HepG2 (cell line): ENCODE measurements around the gene RNFT2. TPM values are rescaled to one million over a fixed set of nuclear protein-coding genes. Genes with fewer than 3 reads are reported as not detected.

Experiments
- ASH2L ChIP-seq: fragments of 300-600, 200-600 bp; sonication (generic); IDR thresholded peaks from 2 replicates; pipeline ENCODE4 v1.7.0; 2017; ENCODE audit warnings: low read depth, mild to moderate bottlenecking, moderate library complexity, mixed read lengths, low read length; ENCODE audit not compliant: insufficient read length
- CHCHD3 ChIP-seq: sonication (generic); formaldehyde crosslinking; IDR thresholded peaks from 2 replicates; pipeline ENCODE4 v1.8.0; 2022; ENCODE audit warnings: mild to moderate bottlenecking, missing genetic modification reagents, moderate library complexity
- MTF1 ChIP-seq: sonication (generic); formaldehyde crosslinking; IDR thresholded peaks from 2 replicates; pipeline ENCODE4 v1.5.0; 2020; ENCODE audit warnings: missing genetic modification reagents
- MTF2 ChIP-seq: sonication (generic); formaldehyde crosslinking; IDR thresholded peaks from 2 replicates; pipeline ENCODE4 v1.5.0; 2020; ENCODE audit warnings: missing genetic modification reagents, borderline replicate concordance
- NCOR1 ChIP-seq: fragments of 200-600 bp; sonication (generic); IDR thresholded peaks from 2 replicates; pipeline ENCODE4 v1.7.0; 2017; ENCODE audit warnings: antibody characterized with exemption, low read length, borderline replicate concordance
- NFE2 ChIP-seq: sonication (generic); formaldehyde crosslinking; IDR thresholded peaks from 2 replicates; pipeline ENCODE4 v1.4.0; 2020; ENCODE audit warnings: missing genetic modification reagents
- NR1H2 ChIP-seq: sonication (generic); formaldehyde crosslinking; IDR thresholded peaks from 2 replicates; pipeline ENCODE4 v1.8.1; 2022; ENCODE audit warnings: low read depth, missing genetic modification reagents, borderline replicate concordance
- PTBP1 ChIP-seq: fragments of 200-400 bp; formaldehyde crosslinking; IDR thresholded peaks from 2 replicates; pipeline ENCODE4 v1.6.1; 2018; ENCODE audit warnings: low read length, low read depth; ENCODE audit not compliant: poor library complexity, severe bottlenecking
- RARA ChIP-seq: IDR thresholded peaks from 2 replicates; pipeline ENCODE4 v1.6.1; 2016; ENCODE audit warnings: missing genetic modification reagents, missing compliant biosample characterization
- RCOR2 ChIP-seq: IDR thresholded peaks from 2 replicates; pipeline ENCODE4 v1.6.1; 2016; ENCODE audit warnings: missing biosample characterization, missing genetic modification reagents
- SRSF9 ChIP-seq: fragments of 200-400 bp; formaldehyde crosslinking; IDR thresholded peaks from 2 replicates; pipeline ENCODE4 v1.6.1; 2018; ENCODE audit warnings: borderline replicate concordance, mild to moderate bottlenecking, low read depth, low read length; ENCODE audit not compliant: insufficient read depth, poor library complexity, severe bottlenecking
- ZNF205 ChIP-seq: IDR thresholded peaks from 2 replicates; pipeline ENCODE4 v1.6.1; 2018; ENCODE audit warnings: missing biosample characterization, missing genetic modification reagents
- ZNF496 ChIP-seq: sonication (generic); formaldehyde crosslinking; IDR thresholded peaks from 2 replicates; pipeline ENCODE4 v1.8.1; 2023; ENCODE audit warnings: mild to moderate bottlenecking, moderate library complexity, missing genetic modification reagents; ENCODE audit not compliant: insufficient replicate concordance
- ZNF720 ChIP-seq: sonication (generic); formaldehyde crosslinking; IDR thresholded peaks from 2 replicates; pipeline ENCODE4 v1.4.0; 2020; ENCODE audit warnings: missing genetic modification reagents
- ZNF749 ChIP-seq: sonication (generic); formaldehyde crosslinking; IDR thresholded peaks from 2 replicates; pipeline ENCODE4 v1.8.0; 2022; ENCODE audit warnings: mild to moderate bottlenecking, missing genetic modification reagents, moderate library complexity, borderline replicate concordance
- polyA plus RNA-seq, 8 experiments: library from polyadenylated mRNA; depleted of rRNA in 3 of 8; stranded (reverse) in 7 of 8; unstranded in 1 of 8; fragments of >200 nt; fragmentation: Illumina TruSeq in 4 of 8; extraction: Trizol in 4 of 8; gene quantifications; 2 replicates each; pipeline versions ENCODE4 v1.2.1 to v1.2.3, GENCODE V29; 2011 to 2016; ENCODE audit warnings: low read depth in 4 of 8, missing spikeins in 1 of 8, mixed read lengths in 1 of 8; ENCODE audit not compliant: insufficient read depth in 1 of 8
- total RNA-seq, 5 experiments: library from RNA; depleted of rRNA; stranded (reverse); fragments of >200 nt; fragmentation: Illumina TruSeq; extraction: Trizol; gene quantifications; 2 replicates each; pipeline ENCODE4 v1.2.3, GENCODE V29; 2016; ENCODE audit warnings: low read depth in 1 of 5

Gene RNFT2
- total and polyA plus RNA-seq, 2 of the 13 experiments (the other 11 are each of a cell fraction or from before 2014, with no cell fraction given) = 3.3 to 8.3 TPM

DNA sequence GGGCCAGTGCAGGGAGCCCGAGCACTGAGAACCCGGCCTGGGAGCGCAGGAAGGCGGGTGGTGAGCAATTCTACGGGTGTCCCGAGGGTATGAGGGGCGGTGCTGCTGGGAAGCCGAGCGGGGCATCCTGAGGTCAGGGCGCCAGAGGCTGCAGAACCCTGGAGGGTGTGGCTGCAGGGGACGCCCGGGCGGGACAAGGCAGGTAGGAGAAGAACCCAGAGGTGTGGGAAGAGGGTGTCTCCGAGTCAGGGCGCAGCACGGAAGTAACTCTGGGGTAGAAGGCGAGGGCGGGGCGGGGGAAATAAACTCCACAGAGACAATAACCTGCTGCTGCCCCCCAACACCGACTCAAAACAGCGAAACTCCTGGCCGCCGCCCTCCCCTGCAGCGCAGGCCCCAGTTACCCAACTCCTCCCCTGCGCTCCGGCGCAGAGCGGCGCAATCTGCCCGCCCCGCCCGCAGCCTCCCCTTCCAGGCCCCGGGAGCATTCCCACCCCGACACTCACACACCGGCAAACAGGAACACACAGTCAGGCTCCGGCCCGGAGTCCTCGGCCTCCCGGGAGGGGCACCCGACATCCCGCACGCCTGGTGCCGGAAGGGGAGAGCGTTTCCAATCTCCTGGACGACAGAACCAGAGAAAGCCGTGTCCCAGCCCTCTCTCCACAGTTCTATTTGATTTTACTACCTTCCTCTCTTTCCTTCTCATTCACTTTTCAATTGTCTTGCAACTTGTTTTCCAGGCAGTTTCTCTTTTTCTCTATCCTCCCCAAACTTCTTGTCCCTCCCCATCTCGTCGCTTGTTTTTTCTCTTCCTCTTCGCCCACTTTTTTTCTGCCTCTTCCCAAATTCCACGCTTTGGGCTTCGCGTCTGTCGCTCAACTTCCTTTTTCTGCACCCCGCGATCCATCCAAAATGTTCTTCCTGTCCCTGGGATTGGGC is 140.7 kb downstream of the RNFT2 start (continued):
- TF ChIP-seq CHCHD3 (CRISPR knock-in tag) (no peak), MTF1 (CRISPR knock-in tag) (no peak), ASH2L (no peak), MTF2 (CRISPR knock-in tag) (0 out of 2 replicates have a peak, but pooled peaks have one; percentile 27), RCOR2 (CRISPR knock-in tag) (no peak), NR1H2 (no peak), ZNF496 (CRISPR knock-in tag) (no peak), ZNF749 (CRISPR knock-in tag) (no peak), NCOR1 (no peak), NFE2 (no peak), SRSF9 (no peak), RARA (CRISPR knock-in tag) (no peak), ZNF205 (no peak), ZNF720 (no peak), PTBP1 (no peak)
- TF ChIP-seq, all 625 proteins: peak for 3
